Endothelial cell of umbilical vein (primary cell): Measurements from ENCODE around the gene SQOR. TPM values are rescaled to one million over a fixed set of nuclear protein-coding genes. Genes with fewer than 3 reads are reported as not detected.

ENCODE experiments used
- BruUV-seq: library from RNA; stranded (reverse); fragments of 400-500 nt; replicated peaks from 2 replicates; lab custom pipeline; 2021; lab: Mats Ljungman, UMichigan
- CTCF ChIA-PET: fragments of 300-600, 350-600 bp; sonication (Branson Sonifier 250); formaldehyde crosslinking; loops from one replicate; lab custom pipeline; 2021; ENCODE audit warnings: antibody characterized with exemption, inconsistent platforms; lab: Charles Lee
- POLR2A ChIA-PET: fragments of 300-600, 350-600 bp; sonication (Branson Sonifier 250); formaldehyde crosslinking; loops from one replicate; lab custom pipeline; 2021; ENCODE audit warnings: antibody characterized with exemption, inconsistent platforms; lab: Charles Lee
- DNase-seq: peaks from one replicate; pipeline ENCODE4 v3.0.0-alpha.2; 2011; ENCODE audit warnings: low read depth, low spot score
- FAIRE-seq: peaks from 2 replicates; lab custom pipeline; 2011; peaks lifted over from hg19 to GRCh38; lab: Jason Lieb, UNC
- H2AFZ ChIP-seq: 2 replicates; pipeline ENCODE4 v1.6.0; 2012; ENCODE audit warnings: low read depth, low read length, control low read depth, inconsistent platforms
- H3K27ac ChIP-seq: 2 replicates; pipeline ENCODE4 v1.5.1; 2011; ENCODE audit warnings: low read depth, mild to moderate bottlenecking, control low read depth, low read length, moderate library complexity; ENCODE audit not compliant: insufficient read depth
- H3K27me3 ChIP-seq, 2 experiments: 2 replicates each; pipeline versions ENCODE4 v1.6.0 to v1.6.1; 2011; ENCODE audit warnings: low read length in 2 of 2, mixed read lengths in 1 of 2; ENCODE audit not compliant: control insufficient read depth in 2 of 2, insufficient read depth in 2 of 2
- H3K36me3 ChIP-seq, 2 experiments: 2 replicates in 1 of 2; 3 replicates in 1 of 2; pipeline ENCODE4 v1.5.1; 2011; ENCODE audit warnings: low read length in 2 of 2, mild to moderate bottlenecking in 1 of 2, moderate library complexity in 1 of 2; ENCODE audit not compliant: control insufficient read depth in 2 of 2, insufficient read depth in 2 of 2; ENCODE audit errors: extremely low read depth in 1 of 2
- H3K4me1 ChIP-seq: 3 replicates; pipeline ENCODE4 v1.5.1; 2011; ENCODE audit warnings: mild to moderate bottlenecking, low read length; ENCODE audit not compliant: control insufficient read depth, insufficient read depth; ENCODE audit errors: extremely low read depth
- H3K4me2 ChIP-seq: 2 replicates; pipeline ENCODE4 v1.6.1; 2011; ENCODE audit warnings: low read length, control low read depth, mixed read lengths; ENCODE audit not compliant: insufficient read depth
- H3K4me3 ChIP-seq, 3 experiments: fragments of 200-600 bp in 1 of 3; sonication (generic), shearing (Covaris generic) in 1 of 3; replicated peaks in 1 of 3; 2 replicates each; pipeline ENCODE4 v1.5.1; 2011 to 2016; ENCODE audit warnings: control low read depth in 3 of 3, low read length in 3 of 3, mild to moderate bottlenecking in 2 of 3, inconsistent platforms in 1 of 3, low read depth in 1 of 3, moderate library complexity in 1 of 3; ENCODE audit not compliant: insufficient read depth in 1 of 3
- H3K79me2 ChIP-seq: 2 replicates; pipeline ENCODE4 v1.6.0; 2012; ENCODE audit warnings: low read length, inconsistent platforms; ENCODE audit not compliant: control insufficient read depth, insufficient read depth
- H3K9ac ChIP-seq: replicated peaks from 2 replicates; pipeline ENCODE3; 2011; ENCODE audit warnings: low read length, control low read depth; ENCODE audit not compliant: insufficient read depth; ENCODE audit errors: extremely low read depth
- H3K9me1 ChIP-seq: replicated peaks from 3 replicates; pipeline ENCODE4 v1.6.0; 2011; ENCODE audit warnings: mild to moderate bottlenecking, low read length; ENCODE audit not compliant: control insufficient read depth, insufficient read depth; ENCODE audit errors: extremely low read depth
- H3K9me3 ChIP-seq: replicated peaks from 2 replicates; pipeline ENCODE4 v1.5.1; 2012; ENCODE audit warnings: low read length, inconsistent platforms; ENCODE audit not compliant: control insufficient read depth, insufficient read depth
- H4K20me1 ChIP-seq: replicated peaks from 2 replicates; pipeline ENCODE3; 2011; ENCODE audit warnings: mild to moderate bottlenecking, low read length; ENCODE audit not compliant: control insufficient read depth, insufficient read depth; ENCODE audit errors: extremely low read depth
- EZH2 ChIP-seq: IDR thresholded peaks from 2 replicates; pipeline ENCODE4 v1.6.1; 2012; ENCODE audit warnings: borderline replicate concordance, low read depth, mild to moderate bottlenecking, moderate library complexity, low read length, inconsistent platforms; ENCODE audit not compliant: severe bottlenecking
- GATA2 ChIP-seq: IDR thresholded peaks from 2 replicates; pipeline ENCODE4 v1.7.0; 2011; ENCODE audit warnings: low read depth, mild to moderate bottlenecking, moderate library complexity, mixed read lengths, low read length; ENCODE audit not compliant: insufficient read length, insufficient read depth
- JUN ChIP-seq: IDR thresholded peaks from 2 replicates; pipeline ENCODE4 v1.6.1; 2011; ENCODE audit warnings: borderline replicate concordance, low read depth; ENCODE audit not compliant: insufficient read length, insufficient read depth
- MYC ChIP-seq: IDR thresholded peaks from one replicate; pipeline ENCODE4 v1.6.1; 2011; ENCODE audit warnings: mild to moderate bottlenecking, low read depth, low read length
- POLR2A ChIP-seq: IDR thresholded peaks from 2 replicates; pipeline ENCODE4 v1.6.1; 2012; ENCODE audit warnings: low read depth, mild to moderate bottlenecking, control low read depth, low read length
- POLR2AphosphoS5 ChIP-seq: IDR thresholded peaks from 2 replicates; pipeline ENCODE4 v1.6.1; 2012; ENCODE audit warnings: low read depth, mild to moderate bottlenecking, control low read depth, low read length, moderate library complexity; ENCODE audit not compliant: insufficient read depth
- dilution Hi-C: fragments of 300-500 bp; cut with MboI; formaldehyde crosslinking; loops from one replicate; pipeline ENCODE4 v1.15.0; 2019; ENCODE audit warnings: low sequenced_read_pairs; ENCODE audit not compliant: extremely low pct_ligation_motif_present
- intact Hi-C: fragments of 100-400 bp; cut with micrococcal nuclease; formaldehyde crosslinking; loops from one replicate; pipeline ENCODE4 v1.10.0; 2022
- polyA plus RNA-seq, 4 experiments: library from polyadenylated mRNA; depleted of rRNA in 3 of 4; stranded (reverse) in 3 of 4; unstranded in 1 of 4; fragments of >200 nt; gene quantifications; 2 replicates each; pipeline versions ENCODE4 v1.2.1 to v1.2.3, GENCODE V29; 2011 to 2012; ENCODE audit warnings: missing spikeins in 1 of 4
- total RNA-seq: library from RNA; stranded (reverse); gene quantifications from 2 replicates; pipeline ENCODE4 v1.2.3, GENCODE V29; 2021
- TF ChIP-seq, protein P1 (sequence below), 2 donors: IDR thresholded peaks; 1 replicate in 1 of 2; 2 replicates in 1 of 2; pipeline ENCODE4 v1.5.1; 2011; ENCODE audit warnings: low read length in 2 of 2, mild to moderate bottlenecking in 2 of 2, moderate library complexity in 2 of 2, control low read depth in 1 of 2, inconsistent platforms in 1 of 2, low read depth in 1 of 2; ENCODE audit not compliant: insufficient read depth in 1 of 2; ENCODE audit errors: extremely low read depth in 1 of 2

Gene SQOR
- total and polyA plus RNA-seq, 2 donors (not counting 3 experiments of a cell fraction or from before 2014, with no cell fraction given), result 12.9 to 17.9 TPM

DNA sequence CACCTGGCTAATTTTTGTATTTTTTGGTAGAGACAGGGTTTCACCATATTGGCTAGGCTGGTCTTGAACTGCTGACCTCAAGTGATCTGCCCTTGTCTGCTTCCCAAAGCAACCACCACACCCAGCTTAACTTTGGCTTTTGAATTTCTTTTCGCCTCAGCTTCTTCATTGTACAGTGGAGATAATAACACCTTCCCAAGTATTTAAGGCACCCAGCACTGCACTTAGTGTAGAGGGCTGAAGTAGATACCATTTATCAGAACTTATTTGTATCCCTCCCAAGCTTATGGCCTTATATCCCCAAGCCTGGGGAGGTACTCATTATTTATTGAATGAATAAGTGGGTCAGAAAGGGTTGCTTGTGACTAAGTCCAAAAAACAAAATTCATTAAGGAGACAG lies 2.3 kb downstream of the SQOR start:
- H3K4me2 ChIP-seq, result peak overlapping the region; percentile 47
- FAIRE-seq (no peak), DNase-seq (no peak)
- dilution Hi-C loops (no loop called here), intact Hi-C loops (no loop called here)
- no TSS peak for BruUV-seq
- H3K4me3 ChIP-seq, result no peak overlapping the region
- H3K79me2 ChIP-seq, result no peaks in the 10 kb centered on the region
- H3K4me1 ChIP-seq, result peaks cover 36% of the 10 kb centered on the region
- H3K9ac ChIP-seq, result peak overlapping the region; percentile 20
- H3K9me1 ChIP-seq, result no peaks in the 10 kb centered on the region
- TF ChIP-seq GATA2 (no peak), MYC (no peak), JUN (no peak), POLR2A (no peak)
- TF ChIP-seq, protein P1, sequence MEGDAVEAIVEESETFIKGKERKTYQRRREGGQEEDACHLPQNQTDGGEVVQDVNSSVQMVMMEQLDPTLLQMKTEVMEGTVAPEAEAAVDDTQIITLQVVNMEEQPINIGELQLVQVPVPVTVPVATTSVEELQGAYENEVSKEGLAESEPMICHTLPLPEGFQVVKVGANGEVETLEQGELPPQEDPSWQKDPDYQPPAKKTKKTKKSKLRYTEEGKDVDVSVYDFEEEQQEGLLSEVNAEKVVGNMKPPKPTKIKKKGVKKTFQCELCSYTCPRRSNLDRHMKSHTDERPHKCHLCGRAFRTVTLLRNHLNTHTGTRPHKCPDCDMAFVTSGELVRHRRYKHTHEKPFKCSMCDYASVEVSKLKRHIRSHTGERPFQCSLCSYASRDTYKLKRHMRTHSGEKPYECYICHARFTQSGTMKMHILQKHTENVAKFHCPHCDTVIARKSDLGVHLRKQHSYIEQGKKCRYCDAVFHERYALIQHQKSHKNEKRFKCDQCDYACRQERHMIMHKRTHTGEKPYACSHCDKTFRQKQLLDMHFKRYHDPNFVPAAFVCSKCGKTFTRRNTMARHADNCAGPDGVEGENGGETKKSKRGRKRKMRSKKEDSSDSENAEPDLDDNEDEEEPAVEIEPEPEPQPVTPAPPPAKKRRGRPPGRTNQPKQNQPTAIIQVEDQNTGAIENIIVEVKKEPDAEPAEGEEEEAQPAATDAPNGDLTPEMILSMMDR (IDR thresholded peaks at IDR 0.05; ENCODE audit: extremely low read depth in 1 of 2, insufficient read depth in 1 of 2, low read depth in 1 of 2, low read length in 2 of 2), result no peak
- H2AFZ ChIP-seq, result peak overlapping the region; percentile 64
- H3K9me3 ChIP-seq, result no peaks in the 10 kb centered on the region
- ChIA-PET POLR2A (no interaction called here), CTCF (interaction anchor here (1.0 to 1.7 kb wide), 8 partner anchors 9 to 180 kb away, joined by 3 to 12 read pairs (median 3); no protein-coding TSS in a partner anchor)
- H3K36me3 ChIP-seq, result no peaks in the 10 kb centered on the region
- H3K27ac ChIP-seq, result peak overlapping the region; percentile 37
- no peaks in the 10 kb centered on the region for H3K27me3 ChIP-seq
- no peaks in the 10 kb centered on the region for H4K20me1 ChIP-seq

DNA sequence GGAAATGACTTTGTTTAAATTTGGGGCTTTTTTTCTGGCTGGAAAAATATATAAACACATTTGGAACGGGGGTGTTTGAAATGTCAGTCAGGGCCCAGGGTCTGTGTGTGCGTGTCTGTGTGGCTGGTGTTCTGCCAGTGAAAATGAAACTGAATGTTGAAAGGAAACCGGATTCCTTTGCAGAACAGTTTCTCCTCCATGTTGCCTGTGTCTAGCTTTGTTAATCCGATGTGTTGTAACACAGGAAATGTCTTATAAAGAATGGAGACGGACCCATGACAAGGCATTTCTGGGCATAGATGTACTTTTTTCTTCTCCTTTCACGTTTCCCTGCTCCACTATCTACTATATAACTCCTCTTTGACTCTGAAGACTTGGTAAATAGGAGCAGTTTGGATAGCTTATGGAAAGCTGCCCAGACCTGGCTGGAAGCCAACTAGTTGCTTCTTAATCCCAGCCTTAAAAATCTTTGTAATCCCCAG lies 2.8 kb downstream of the SQOR start:
- Histone ChIP-seq H3K27me3 (no peaks in the 10 kb centered on the region), H3K4me2 (peak overlapping the region; percentile 47), H3K27ac (peak overlapping the region; percentile 37), H3K4me3 (peak overlapping the region in 1 of 3 experiments; percentile 2), H3K79me2 (no peaks in the 10 kb centered on the region), H3K4me1 (peaks cover 41% of the 10 kb centered on the region), H3K9me1 (no peaks in the 10 kb centered on the region), H3K9ac (peak overlapping the region; percentile 20), H4K20me1 (no peaks in the 10 kb centered on the region), H2AFZ (peak overlapping the region; percentile 64), H3K36me3 (no peaks in the 10 kb centered on the region), H3K9me3 (no peaks in the 10 kb centered on the region)
- intact Hi-C loops, result no loop called here
- no TSS peak for BruUV-seq
- dilution Hi-C loops, result no loop called here
- peak; percentile 91 for DNase-seq
- TF ChIP-seq POLR2AphosphoS5 (no peak), MYC (no peak), POLR2A (no peak), EZH2 (no peak), JUN (no peak)
- TF ChIP-seq, protein P1 (IDR thresholded peaks at IDR 0.05; ENCODE audit: extremely low read depth in 1 of 2, insufficient read depth in 1 of 2, low read depth in 1 of 2, low read length in 2 of 2), result no peak
- POLR2A ChIA-PET, result no interaction called here
- peak; percentile 74 for FAIRE-seq
- CTCF ChIA-PET, result interaction anchor here (1.0 to 1.7 kb wide), 8 partner anchors 9 to 180 kb away, joined by 3 to 12 read pairs (median 3); no protein-coding TSS in a partner anchor
